H1 (cell line): ENCODE data around the gene PI4KA. TPM values are rescaled to one million over a fixed set of nuclear protein-coding genes. Genes with fewer than 3 reads are reported as not detected.

ENCODE experiments used
- CTCF ChIA-PET: fragments of 300-600 bp; sonication (Branson Sonifier 250); formaldehyde crosslinking; loops from one replicate; lab custom pipeline; 2021; ENCODE audit not compliant: partially characterized antibody; lab: Charles Lee
- POLR2A ChIA-PET: fragments of 300-600 bp; sonication (Branson Sonifier 250); formaldehyde crosslinking; loops from one replicate; lab custom pipeline; 2021; ENCODE audit warnings: inconsistent platforms; ENCODE audit not compliant: partially characterized antibody; lab: Charles Lee
- DNase-seq, 2 experiments: peaks; one replicate each; pipeline versions ENCODE4 v3.0.0 to v3.0.0-alpha.2; 2010 to 2022; ENCODE audit warnings: low spot score in 2 of 2, low read depth in 1 of 2, mixed read lengths in 1 of 2
- FAIRE-seq: peaks from 2 replicates; lab custom pipeline; 2011; peaks lifted over from hg19 to GRCh38; lab: Jason Lieb, UNC
- H2AFZ ChIP-seq: 2 replicates; pipeline ENCODE4 v1.8.1; 2012; ENCODE audit warnings: low read length, inconsistent platforms
- H2AK5ac ChIP-seq: 2 replicates; pipeline ENCODE4 v1.6.1; 2013; ENCODE audit warnings: low read depth, low read length
- H2BK120ac ChIP-seq: replicated peaks from 2 replicates; pipeline ENCODE3; 2013; ENCODE audit warnings: low read depth, low read length, inconsistent platforms
- H2BK12ac ChIP-seq: 2 replicates; pipeline ENCODE4 v1.6.1; 2013; ENCODE audit warnings: low read depth, low read length
- H2BK15ac ChIP-seq: 2 replicates; pipeline ENCODE4 v1.6.1; 2013; ENCODE audit warnings: low read length
- H2BK20ac ChIP-seq: 2 replicates; pipeline ENCODE4 v1.6.1; 2013; ENCODE audit warnings: low read length
- H2BK5ac ChIP-seq: 2 replicates; pipeline ENCODE4 v1.6.1; 2013; ENCODE audit warnings: low read depth, low read length
- H3K14ac ChIP-seq: 2 replicates; pipeline ENCODE4 v1.6.1; 2013; ENCODE audit warnings: inconsistent platforms; ENCODE audit not compliant: insufficient read length
- H3K18ac ChIP-seq: 2 replicates; pipeline ENCODE4 v1.6.1; 2013; ENCODE audit warnings: low read length; ENCODE audit errors: extremely low read depth
- H3K23ac ChIP-seq: 2 replicates; pipeline ENCODE4 v1.6.1; 2013; ENCODE audit warnings: inconsistent platforms; ENCODE audit not compliant: insufficient read length
- H3K23me2 ChIP-seq: 2 replicates; pipeline ENCODE4 v1.6.1; 2013; ENCODE audit warnings: low read depth, low read length
- H3K27ac ChIP-seq: 2 replicates; pipeline ENCODE4 v1.6.1; 2011; ENCODE audit warnings: low read depth, low read length, inconsistent platforms
- H3K27me3 ChIP-seq, 4 experiments: replicated peaks in 1 of 4; 1 replicate in 1 of 4; 2 replicates in 3 of 4; pipeline versions ENCODE4 v1.6.1 to v1.8.1; 2011 to 2013; ENCODE audit warnings: low read length in 3 of 4, mild to moderate bottlenecking in 3 of 4, inconsistent platforms in 2 of 4, mixed read lengths in 2 of 4, moderate library complexity in 1 of 4; ENCODE audit not compliant: control insufficient read depth in 3 of 4, insufficient read depth in 3 of 4; ENCODE audit errors: extremely low read depth in 1 of 4
- H3K36me3 ChIP-seq, 4 experiments: 2 replicates each; pipeline versions ENCODE4 v1.6.1 to v1.8.1; 2011 to 2013; ENCODE audit warnings: mild to moderate bottlenecking in 4 of 4, low read length in 3 of 4, moderate library complexity in 2 of 4, control low read depth in 1 of 4, inconsistent platforms in 1 of 4; ENCODE audit not compliant: insufficient read depth in 4 of 4, control insufficient read depth in 2 of 4
- H3K4ac ChIP-seq: replicated peaks from 2 replicates; pipeline ENCODE3; 2013; ENCODE audit warnings: low read length, low read depth, mixed read lengths, inconsistent platforms; ENCODE audit not compliant: insufficient read length
- H3K4me1 ChIP-seq, 4 experiments: replicated peaks in 1 of 4; 1 replicate in 1 of 4; 2 replicates in 3 of 4; pipeline versions ENCODE4 v1.6.1 to v1.8.1; 2011 to 2013; ENCODE audit warnings: low read length in 3 of 4, inconsistent platforms in 2 of 4, mixed read lengths in 1 of 4; ENCODE audit not compliant: insufficient read depth in 4 of 4, control insufficient read depth in 3 of 4
- H3K4me2 ChIP-seq, 2 experiments: 2 replicates each; pipeline versions ENCODE4 v1.6.1 to v1.8.1; 2011 to 2013; ENCODE audit warnings: low read depth in 2 of 2, low read length in 2 of 2, control low read depth in 1 of 2, inconsistent platforms in 1 of 2, mild to moderate bottlenecking in 1 of 2; ENCODE audit not compliant: insufficient read depth in 1 of 2
- H3K4me3 ChIP-seq, 4 experiments: fragments of 200-600, 300-600 bp in 1 of 4; sonication (generic), shearing (Covaris generic), sonication (Bioruptor Twin) in 1 of 4; 2 replicates each; pipeline versions ENCODE4 v1.5.1 to v1.8.1; 2011 to 2016; ENCODE audit warnings: low read length in 4 of 4, low read depth in 3 of 4, control low read depth in 2 of 4, inconsistent platforms in 2 of 4, mild to moderate bottlenecking in 2 of 4, mixed read lengths in 1 of 4, moderate library complexity in 1 of 4; ENCODE audit not compliant: insufficient read depth in 2 of 4; ENCODE audit errors: extremely low read depth in 1 of 4
- H3K56ac ChIP-seq: replicated peaks from 2 replicates; pipeline ENCODE3; 2013; ENCODE audit warnings: low read depth, mild to moderate bottlenecking, mixed read lengths, low read length, inconsistent platforms; ENCODE audit not compliant: insufficient read length
- H3K79me1 ChIP-seq: 2 replicates; pipeline ENCODE4 v1.6.1; 2013; ENCODE audit warnings: low read depth, low read length, control low read depth
- H3K79me2 ChIP-seq, 2 experiments: 2 replicates each; pipeline versions ENCODE4 v1.6.1 to v1.8.1; 2012 to 2013; ENCODE audit warnings: low read length in 2 of 2, mild to moderate bottlenecking in 2 of 2, inconsistent platforms in 1 of 2; ENCODE audit not compliant: insufficient read depth in 2 of 2, control insufficient read depth in 1 of 2
- H3K9ac ChIP-seq, 4 experiments: replicated peaks in 1 of 4; 1 replicate in 1 of 4; 2 replicates in 3 of 4; pipeline versions ENCODE4 v1.6.1 to v1.8.1; 2011 to 2013; ENCODE audit warnings: low read depth in 3 of 4, low read length in 3 of 4, control low read depth in 2 of 4, mild to moderate bottlenecking in 2 of 4, moderate library complexity in 2 of 4, inconsistent platforms in 1 of 4; ENCODE audit errors: extremely low read depth in 1 of 4
- H3K9me3 ChIP-seq, 2 experiments: 2 replicates each; pipeline versions ENCODE4 v1.6.1 to v1.8.1; 2012 to 2013; ENCODE audit warnings: mild to moderate bottlenecking in 2 of 2, moderate library complexity in 2 of 2, control low read depth in 1 of 2, inconsistent platforms in 1 of 2, low read depth in 1 of 2, low read length in 1 of 2, mixed read lengths in 1 of 2; ENCODE audit not compliant: insufficient read depth in 2 of 2
- H4K20me1 ChIP-seq, 2 experiments: replicated peaks in 1 of 2; 2 replicates each; pipeline versions ENCODE3 to v1.8.1; 2011 to 2013; ENCODE audit warnings: inconsistent platforms in 2 of 2, low read length in 2 of 2, mild to moderate bottlenecking in 1 of 2; ENCODE audit not compliant: insufficient read depth in 2 of 2, control insufficient read depth in 1 of 2
- H4K5ac ChIP-seq: 2 replicates; pipeline ENCODE4 v1.6.1; 2013; ENCODE audit warnings: low read length, low read depth, mixed read lengths, inconsistent platforms; ENCODE audit not compliant: insufficient read length
- H4K8ac ChIP-seq: 2 replicates; pipeline ENCODE4 v1.8.0; 2013; ENCODE audit warnings: mild to moderate bottlenecking, moderate library complexity, low read length, inconsistent platforms; ENCODE audit not compliant: insufficient read depth; ENCODE audit errors: extremely low read depth
- H4K91ac ChIP-seq: replicated peaks from 2 replicates; pipeline ENCODE3; 2013; ENCODE audit warnings: low read length, mixed read lengths, inconsistent platforms; ENCODE audit not compliant: insufficient read length
- EGR1 ChIP-seq: IDR thresholded peaks from 2 replicates; pipeline ENCODE4 v1.6.1; 2011; ENCODE audit warnings: low read depth, low read length, borderline replicate concordance
- EZH2 ChIP-seq: fragments of 200-600 bp; sonication (generic); IDR thresholded peaks from 2 replicates; pipeline ENCODE4 v1.7.1; 2012; ENCODE audit warnings: low read depth, mild to moderate bottlenecking, moderate library complexity, low read length, inconsistent platforms; ENCODE audit not compliant: severe bottlenecking
- FOSL1 ChIP-seq: IDR thresholded peaks from 2 replicates; pipeline ENCODE4 v1.6.1; 2011; ENCODE audit warnings: mild to moderate bottlenecking, low read depth, low read length, moderate library complexity; ENCODE audit not compliant: insufficient read depth
- GABPA ChIP-seq: IDR thresholded peaks from 2 replicates; pipeline ENCODE4 v1.6.1; 2011; ENCODE audit warnings: mild to moderate bottlenecking, low read length, moderate library complexity, borderline replicate concordance; ENCODE audit not compliant: insufficient read depth
- HDAC2 ChIP-seq, 2 experiments: fragments of 300-600 bp in 1 of 2; sonication (generic) in 1 of 2; IDR thresholded peaks; 2 replicates each; pipeline ENCODE4 v1.6.1; 2011 to 2012; ENCODE audit warnings: low read depth in 2 of 2, low read length in 2 of 2, mild to moderate bottlenecking in 2 of 2, moderate library complexity in 2 of 2, borderline replicate concordance in 1 of 2, inconsistent platforms in 1 of 2
- RNF2 ChIP-seq: fragments of 200-900, 300-1000 bp; sonication (generic); IDR thresholded peaks from 2 replicates; pipeline ENCODE4 v1.7.1; 2016; ENCODE audit warnings: borderline replicate concordance, low read depth, mild to moderate bottlenecking, antibody characterized with exemption, low read length; ENCODE audit not compliant: poor library complexity, severe bottlenecking; ENCODE audit errors: missing control alignments
- SIX5 ChIP-seq: IDR thresholded peaks from 2 replicates; pipeline ENCODE4 v1.6.1; 2011; ENCODE audit warnings: mild to moderate bottlenecking, low read depth, low read length
- TCF12 ChIP-seq: IDR thresholded peaks from 2 replicates; pipeline ENCODE4 v1.6.1; 2011; ENCODE audit warnings: low read depth, mild to moderate bottlenecking, low read length
- WGBS, 2 experiments: shearing (Covaris generic) in 1 of 2; methylation state at CpG; one replicate each; pipeline versions ENCODE4 v1.1.6 to v1.1.7; 2013 to 2015; ENCODE audit warnings: low lambda C conversion rate in 2 of 2, mixed read lengths in 2 of 2, inconsistent platforms in 1 of 2, low coverage in 1 of 2, missing lambda C conversion rate in 1 of 2; ENCODE audit not compliant: insufficient replicate concordance in 2 of 2, insufficient coverage in 1 of 2, insufficient read length in 1 of 2; ENCODE audit errors: extremely low coverage in 1 of 2, missing lambda C conversion rate in 1 of 2; 5-methylcytosine and 5-hydroxymethylcytosine counted together
- polyA plus RNA-seq, 7 experiments: library from polyadenylated mRNA; depleted of rRNA in 3 of 7; stranded (reverse) in 5 of 7; unstranded in 2 of 7; fragments of >200 nt in 5 of 7; fragments of 200-250 nt in 2 of 7; gene quantifications; 1 replicate in 5 of 7; 2 replicates in 1 of 7; 4 replicates in 1 of 7; pipeline versions ENCODE4 v1.2.1 to v1.2.3, GENCODE V29; 2011 to 2013; ENCODE audit warnings: missing spikeins in 2 of 7, mixed read lengths in 2 of 7
- total RNA-seq: library from RNA; stranded (reverse); fragmentation: NEBNext Ultra II Directional; extraction: Animal tissue kit (Norgen Biotek cat#: 25700); gene quantifications from 2 replicates; pipeline ENCODE4 v1.2.1, GENCODE V29; 2021
- TF ChIP-seq, protein P1 (sequence below): IDR thresholded peaks from 2 replicates; pipeline ENCODE4 v1.6.1; 2012; ENCODE audit warnings: low read length, inconsistent platforms

PI4KA gene
- total and polyA plus RNA-seq, 2 of the 8 experiments (the other 6 are each of a cell fraction or from before 2014, with no cell fraction given) = 22.5 to 37.7 TPM

GRCh38 chr22:20785415-20785814 lies 73.2 kb downstream of the PI4KA start:
- no peaks in the 10 kb centered on the region for H3K27me3 ChIP-seq
- POLR2A ChIA-PET = no interaction called here
- H3K56ac ChIP-seq = no peak overlapping the region
- H3K9ac ChIP-seq = no peak overlapping the region
- no peaks in the 10 kb centered on the region for H3K79me2 ChIP-seq
- no peak overlapping the region for H3K14ac ChIP-seq
- CTCF ChIA-PET = interaction anchor here (0.7 to 3.8 kb wide), 13 partner anchors 8 to 1393 kb away, joined by 3 to 24 read pairs (median 8); partner anchors contain the start of gene SERPIND1
- H2AFZ ChIP-seq = no peak overlapping the region
- H2BK120ac ChIP-seq = no peak overlapping the region
- no peak overlapping the region for H4K8ac ChIP-seq
- peaks cover 0 to 4% of the 10 kb centered on the region in 2 experiments for H4K20me1 ChIP-seq
- TF ChIP-seq GABPA (no peak), EZH2 (no peak), RNF2 (no peak), TCF12 (no peak), HDAC2 (IDR thresholded peaks at IDR 0.05; ENCODE audit: borderline replicate concordance in 1 of 2, low read depth in 2 of 2, low read length in 2 of 2) (no peak), FOSL1 (no peak), EGR1 (no peak), SIX5 (no peak)
- TF ChIP-seq, protein P1, sequence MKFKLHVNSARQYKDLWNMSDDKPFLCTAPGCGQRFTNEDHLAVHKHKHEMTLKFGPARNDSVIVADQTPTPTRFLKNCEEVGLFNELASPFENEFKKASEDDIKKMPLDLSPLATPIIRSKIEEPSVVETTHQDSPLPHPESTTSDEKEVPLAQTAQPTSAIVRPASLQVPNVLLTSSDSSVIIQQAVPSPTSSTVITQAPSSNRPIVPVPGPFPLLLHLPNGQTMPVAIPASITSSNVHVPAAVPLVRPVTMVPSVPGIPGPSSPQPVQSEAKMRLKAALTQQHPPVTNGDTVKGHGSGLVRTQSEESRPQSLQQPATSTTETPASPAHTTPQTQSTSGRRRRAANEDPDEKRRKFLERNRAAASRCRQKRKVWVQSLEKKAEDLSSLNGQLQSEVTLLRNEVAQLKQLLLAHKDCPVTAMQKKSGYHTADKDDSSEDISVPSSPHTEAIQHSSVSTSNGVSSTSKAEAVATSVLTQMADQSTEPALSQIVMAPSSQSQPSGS = no peak
- no peak overlapping the region for H3K23ac ChIP-seq
- no peaks in the 10 kb centered on the region for H3K23me2 ChIP-seq
- no peaks in the 10 kb centered on the region for H3K9me3 ChIP-seq
- no peak overlapping the region for H3K4me2 ChIP-seq
- no peak overlapping the region for H2AK5ac ChIP-seq
- H2BK15ac ChIP-seq = no peak overlapping the region
- no peak overlapping the region for H3K27ac ChIP-seq
- H3K79me1 ChIP-seq = no peaks in the 10 kb centered on the region
- H3K4ac ChIP-seq = no peak overlapping the region
- 89% methylated on average over 3 of the region's 3 CpGs; no CpG with 5 or more reads in 1 of the 2 experiments for WGBS, 2 experiments
- no peak overlapping the region for H2BK20ac ChIP-seq
- no peak overlapping the region for H2BK12ac ChIP-seq
- DNase-seq (no peak), FAIRE-seq (no peak)
- H2BK5ac ChIP-seq = no peak overlapping the region
- H4K5ac ChIP-seq = no peak overlapping the region
- H3K4me1 ChIP-seq = peaks cover 3 to 6% (median 5%) of the 10 kb centered on the region in 4 experiments; a peak in 5 of 7 replicates
- no peak overlapping the region for H4K91ac ChIP-seq
- H3K36me3 ChIP-seq = no peaks in the 10 kb centered on the region
- no peak overlapping the region for H3K4me3 ChIP-seq
- no peak overlapping the region for H3K18ac ChIP-seq
